Measurements from ENCODE around the gene CPS1. TPM values are rescaled to one million over a fixed set of nuclear protein-coding genes. Genes with fewer than 3 reads are reported as not detected.

CPS1 gene
- total RNA-seq, 1 experiment from 2014 or later, result 50.7 TPM

GRCh38 chr2:210606001-210606400 is 49.6 kb downstream of the CPS1 start:
- DNase-seq (ENCODE audit: low spot score), result no peak

- no peak for DNase-seq (ENCODE audit: low spot score)
Observed at GRCh38 chr2:210611466-210611865, 55.1 kb downstream of the CPS1 start.

DNA sequence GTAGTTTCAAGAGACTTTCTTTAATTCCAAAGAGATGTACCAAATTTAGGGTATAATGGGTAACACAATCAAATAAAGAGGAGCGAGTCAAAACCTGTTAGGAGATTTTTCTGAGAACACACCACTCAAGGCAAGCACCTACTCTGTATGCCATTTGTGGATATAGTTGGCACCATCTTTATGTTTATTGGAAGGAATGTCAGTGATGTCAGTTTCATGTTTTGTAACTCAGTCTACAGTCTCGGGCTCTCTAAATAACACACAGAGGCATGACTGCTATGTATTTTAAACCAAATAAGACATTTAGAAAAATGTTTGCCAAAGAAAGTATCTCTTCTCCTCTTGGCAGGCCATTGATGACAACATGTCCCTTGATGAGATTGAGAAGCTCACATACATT is 59.7 kb downstream of the CPS1 start:
- no peak for DNase-seq (ENCODE audit: low spot score)

DNA sequence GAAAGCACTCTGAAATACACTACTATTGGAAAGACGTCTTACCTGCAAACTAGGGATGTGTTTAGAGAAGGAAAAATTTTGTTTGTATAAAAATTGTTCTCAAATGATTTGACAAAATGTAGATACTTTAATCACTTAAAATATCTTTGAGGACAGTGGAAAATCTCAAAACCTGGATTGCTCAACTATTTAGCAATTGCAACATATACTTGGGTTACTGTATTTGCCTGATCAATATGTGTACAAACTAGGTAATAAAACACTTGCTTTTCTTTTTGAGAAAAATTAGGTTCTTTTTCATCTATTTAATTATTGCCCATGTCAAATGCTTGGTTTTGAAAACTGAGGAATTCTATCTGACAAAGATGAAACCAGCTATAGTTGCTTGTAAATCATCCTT is 60.9 kb downstream of the CPS1 start:
- DNase-seq (ENCODE audit: low spot score), result no peak

DNA sequence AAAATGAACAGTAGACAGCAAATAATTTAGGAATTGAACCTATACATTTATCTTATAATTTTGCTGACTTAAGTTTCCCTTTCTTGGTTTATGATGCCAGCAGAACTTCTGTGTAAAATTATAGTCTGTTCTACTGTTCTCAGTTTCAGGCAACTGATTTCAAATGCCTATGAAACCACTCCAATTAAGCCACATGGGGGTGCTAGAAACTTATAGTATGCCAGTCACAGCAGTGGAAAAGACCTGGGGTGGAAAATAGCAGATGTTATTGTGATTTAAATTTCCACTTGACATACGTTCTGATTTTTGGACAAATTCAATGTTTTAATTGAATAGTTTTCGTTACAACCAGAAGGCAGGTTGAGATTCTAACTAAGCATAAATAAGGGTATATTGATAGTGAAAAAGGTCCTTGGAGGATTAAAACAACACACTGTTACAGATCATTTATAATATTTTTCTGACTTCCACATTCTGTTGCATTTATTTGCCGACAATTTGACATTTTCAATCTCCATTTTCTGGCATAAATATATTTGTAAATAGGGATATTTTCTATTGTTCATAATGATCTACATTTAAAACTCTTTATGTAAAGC is 61.4 kb downstream of the CPS1 start:
- peak; percentile 52 for DNase-seq (ENCODE audit: low spot score)

GRCh38 chr2:210620456-210620855 is 64.1 kb downstream of the CPS1 start:
- no peak for DNase-seq (ENCODE audit: low spot score)

- no peak for DNase-seq (ENCODE audit: low spot score)
Observed at GRCh38 chr2:210623506-210623905, 67.1 kb downstream of the CPS1 start.

GRCh38 chr2:210626849-210627248 is 70.5 kb downstream of the CPS1 start:
- DNase-seq (ENCODE audit: low spot score), result peak; percentile 59

DNA sequence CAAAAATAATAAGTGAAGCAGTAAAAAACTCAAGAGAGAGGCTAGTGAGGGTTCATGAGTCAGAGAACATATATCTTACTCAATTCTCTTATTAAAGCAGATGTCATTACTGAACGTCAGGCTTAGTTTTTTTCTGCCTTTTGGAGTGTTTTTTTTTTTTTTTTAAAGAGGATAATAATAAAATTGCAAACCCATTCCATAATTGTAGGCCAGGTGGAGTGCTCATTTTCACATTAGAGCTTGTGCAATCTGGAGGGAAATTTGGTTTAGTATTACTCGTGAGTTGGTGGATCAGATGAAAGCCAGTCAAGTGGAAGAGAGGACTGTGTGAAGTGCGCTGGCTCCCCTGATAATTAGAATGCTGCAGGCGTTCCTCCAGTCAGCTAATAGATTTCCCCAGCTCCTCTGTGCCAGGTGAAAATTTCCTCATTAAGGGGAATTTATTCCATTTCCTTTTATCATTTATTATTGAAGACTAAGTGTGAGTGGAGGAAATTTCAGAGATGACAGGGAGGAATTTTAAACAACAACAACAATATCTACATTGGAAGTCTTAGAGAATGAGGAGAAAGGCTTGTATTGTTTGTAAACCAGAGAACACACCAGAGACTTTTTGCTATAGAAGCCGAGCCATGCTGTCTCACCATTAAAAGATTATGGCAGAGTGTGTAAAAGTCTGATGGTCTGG is 74.6 kb downstream of the CPS1 start:
- no peak for DNase-seq (ENCODE audit: low spot score)

- DNase-seq (ENCODE audit: low spot score), result no peak
Observed at GRCh38 chr2:210633699-210634098, 77.3 kb downstream of the CPS1 start.

- no peak for DNase-seq (ENCODE audit: low spot score)
Observed at GRCh38 chr2:210635257-210635656, 78.9 kb downstream of the CPS1 start.

GRCh38 chr2:210642333-210642732 is 85.9 kb downstream of the CPS1 start:
- no peak for DNase-seq (ENCODE audit: low spot score)

- DNase-seq (ENCODE audit: low spot score), result no peak
Observed at GRCh38 chr2:210647151-210647550, 90.8 kb downstream of the CPS1 start.

- DNase-seq (ENCODE audit: low spot score), result no peak
Observed at GRCh38 chr2:210654091-210654490, 97.7 kb downstream of the CPS1 start.

DNA sequence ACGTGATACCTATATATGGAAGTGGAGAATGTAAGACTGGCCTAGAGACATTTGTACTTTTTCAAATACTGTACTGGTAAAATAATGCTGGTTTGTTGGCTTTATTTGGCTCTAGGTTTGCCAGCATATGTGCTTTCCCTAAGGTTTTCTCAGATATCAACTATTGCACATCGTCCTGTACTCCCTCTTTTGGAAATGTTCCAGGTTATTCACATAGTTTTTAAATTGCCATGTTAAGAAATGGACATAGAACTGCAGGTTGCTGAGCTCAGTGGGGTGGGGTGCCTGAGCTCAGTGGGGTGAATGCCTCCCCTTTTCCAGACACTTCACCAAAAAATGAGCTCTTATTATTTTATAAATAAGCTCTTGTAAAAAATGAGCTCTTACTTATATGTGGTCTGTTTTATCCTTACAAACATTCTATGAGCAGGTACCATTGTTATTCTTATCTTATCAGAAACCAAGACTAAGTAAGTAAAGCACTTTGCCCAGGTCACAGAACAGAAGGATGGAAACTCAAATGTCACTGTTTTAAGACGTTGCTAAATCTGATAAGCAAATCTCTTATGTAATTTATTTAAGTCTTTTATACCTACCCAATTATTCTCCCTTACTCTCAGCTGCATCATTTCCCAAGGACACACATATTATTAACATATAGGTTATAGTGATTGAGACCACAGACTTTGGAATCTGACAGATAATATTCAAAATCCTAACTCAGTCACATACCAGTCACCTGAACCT is 99.0 kb downstream of the CPS1 start:
- no peak for DNase-seq (ENCODE audit: low spot score)

- no peak for DNase-seq (ENCODE audit: low spot score)
Observed at GRCh38 chr2:210657874-210658273, 101.5 kb downstream of the CPS1 start.

DNA sequence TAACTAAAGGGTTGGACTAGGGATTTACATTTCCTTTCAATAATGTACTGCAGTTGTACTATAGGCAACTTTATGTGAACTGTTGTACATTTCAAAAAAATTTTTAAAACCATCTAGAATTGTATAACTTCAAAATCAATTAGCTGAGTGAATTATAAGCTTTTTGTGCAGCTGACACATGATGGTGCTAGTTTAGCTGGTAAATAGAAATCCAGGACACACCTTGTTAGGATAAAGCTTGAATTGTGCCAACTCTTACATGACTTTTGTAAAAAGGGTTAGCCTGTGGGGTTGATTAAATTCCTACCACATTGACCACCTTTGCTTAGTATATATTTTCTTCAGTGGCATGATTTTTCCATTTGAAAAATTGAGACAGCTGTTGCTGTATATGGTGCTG is 104.4 kb downstream of the CPS1 start:
- DNase-seq (ENCODE audit: low spot score), result no peak

- no peak for DNase-seq (ENCODE audit: low spot score)
Observed at GRCh38 chr2:210662560-210662959, 106.2 kb downstream of the CPS1 start.

GRCh38 chr2:210663631-210664089 is 107.3 kb downstream of the CPS1 start:
- DNase-seq (ENCODE audit: low spot score), result no peak

DNA sequence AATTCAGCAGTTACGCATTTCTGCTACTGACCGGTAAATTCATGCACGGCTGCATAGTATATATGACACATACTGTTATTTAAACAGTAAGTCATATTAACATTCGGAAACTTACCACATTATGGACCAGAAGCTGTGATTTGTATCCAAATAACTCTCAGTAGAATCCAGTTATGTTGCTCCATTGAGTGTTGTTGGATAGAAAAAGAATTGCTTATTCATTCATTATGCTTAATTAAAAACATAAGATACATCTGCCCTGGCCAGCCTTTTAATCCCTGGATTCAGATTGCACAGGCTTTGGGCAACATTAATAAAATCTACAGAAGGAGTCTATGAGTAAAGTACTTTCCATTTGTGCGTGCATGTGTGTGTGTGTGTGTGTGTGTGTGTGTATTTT is 111.3 kb downstream of the CPS1 start:
- no peak for DNase-seq (ENCODE audit: low spot score)

DNA sequence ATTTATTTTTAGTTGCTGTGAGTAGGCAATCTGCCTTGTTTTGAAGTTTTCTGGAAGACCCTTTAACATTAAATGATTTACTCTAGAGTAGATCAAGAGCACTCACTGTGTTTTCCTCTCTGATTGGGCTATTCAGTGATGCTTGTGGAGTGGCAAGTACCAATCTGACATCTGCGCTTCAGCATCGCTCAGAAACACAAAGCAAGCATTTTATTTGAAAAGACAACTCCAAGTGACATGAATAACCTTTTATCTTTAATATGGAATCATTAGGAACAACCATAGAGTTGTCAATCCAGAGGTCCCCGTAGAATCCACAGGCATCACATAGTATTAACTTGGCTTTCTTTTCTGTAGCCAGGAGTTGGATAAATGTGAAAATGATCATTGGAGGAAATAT is 114.7 kb downstream of the CPS1 start:
- no peak for DNase-seq (ENCODE audit: low spot score)

GRCh38 chr2:210673117-210673516 is 116.7 kb downstream of the CPS1 start:
- DNase-seq (ENCODE audit: low spot score), result no peak

DNA sequence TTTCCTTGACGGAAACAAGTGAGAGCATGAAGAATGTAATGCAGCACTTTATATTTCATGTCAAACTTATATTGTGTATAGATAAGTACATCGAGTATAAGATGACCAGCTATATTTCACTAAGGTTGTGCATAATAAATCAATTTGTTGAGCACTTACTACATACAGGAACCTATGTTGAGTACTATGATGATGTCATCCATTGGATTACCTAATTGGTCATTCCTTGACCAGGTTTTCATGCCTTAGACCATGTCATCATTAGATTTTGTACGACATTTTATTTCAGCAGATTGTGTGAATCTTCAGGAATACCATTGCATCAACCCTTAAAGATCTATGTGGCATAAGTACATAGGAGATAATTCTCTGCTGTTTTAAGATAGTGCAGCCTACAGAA is 119.7 kb downstream of the CPS1 start:
- no peak for DNase-seq (ENCODE audit: low spot score)
